Measurements from ENCODE around the gene KDELR1. TPM values are rescaled to one million over a fixed set of nuclear protein-coding genes. Genes with fewer than 3 reads are reported as not detected.

KDELR1 gene
- total and polyA plus RNA-seq, 2 of the 13 experiments (the other 11 are each of a cell fraction or from before 2014, with no cell fraction given), result 134 to 185 TPM

GRCh38 chr19:48393559-48394330 is 2.4 kb upstream of the KDELR1 start, which contains the start of gene GRIN2D (continued):
- no peak for TF ChIP-seq GPN1 (CRISPR knock-in tag; IDR thresholded peaks at IDR 0.05; ENCODE audit: borderline replicate concordance)
- TF ChIP-seq FOXK2 (IDR thresholded peaks at IDR 0.05), result no peak
- no peak for TF ChIP-seq CENPX (CRISPR knock-in tag; IDR thresholded peaks at IDR 0.05)
- no peak for TF ChIP-seq SKI (IDR thresholded peaks at IDR 0.05; ENCODE audit: partially characterized antibody)
- TF ChIP-seq ZNF552 (CRISPR knock-in tag; IDR thresholded peaks at IDR 0.05; ENCODE audit: borderline replicate concordance), result no peak
- no peak for TF ChIP-seq BRD4 (CRISPR knock-in tag; IDR thresholded peaks at IDR 0.05)
- TF ChIP-seq, protein P1, sequence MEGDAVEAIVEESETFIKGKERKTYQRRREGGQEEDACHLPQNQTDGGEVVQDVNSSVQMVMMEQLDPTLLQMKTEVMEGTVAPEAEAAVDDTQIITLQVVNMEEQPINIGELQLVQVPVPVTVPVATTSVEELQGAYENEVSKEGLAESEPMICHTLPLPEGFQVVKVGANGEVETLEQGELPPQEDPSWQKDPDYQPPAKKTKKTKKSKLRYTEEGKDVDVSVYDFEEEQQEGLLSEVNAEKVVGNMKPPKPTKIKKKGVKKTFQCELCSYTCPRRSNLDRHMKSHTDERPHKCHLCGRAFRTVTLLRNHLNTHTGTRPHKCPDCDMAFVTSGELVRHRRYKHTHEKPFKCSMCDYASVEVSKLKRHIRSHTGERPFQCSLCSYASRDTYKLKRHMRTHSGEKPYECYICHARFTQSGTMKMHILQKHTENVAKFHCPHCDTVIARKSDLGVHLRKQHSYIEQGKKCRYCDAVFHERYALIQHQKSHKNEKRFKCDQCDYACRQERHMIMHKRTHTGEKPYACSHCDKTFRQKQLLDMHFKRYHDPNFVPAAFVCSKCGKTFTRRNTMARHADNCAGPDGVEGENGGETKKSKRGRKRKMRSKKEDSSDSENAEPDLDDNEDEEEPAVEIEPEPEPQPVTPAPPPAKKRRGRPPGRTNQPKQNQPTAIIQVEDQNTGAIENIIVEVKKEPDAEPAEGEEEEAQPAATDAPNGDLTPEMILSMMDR (CRISPR knock-in tag; IDR thresholded peaks at IDR 0.05), result peak; percentile 20
- no peak for TF ChIP-seq FOXK1 (CRISPR knock-in tag; IDR thresholded peaks at IDR 0.05; ENCODE audit: borderline replicate concordance, low read depth)
- TF ChIP-seq ZBTB7A (CRISPR knock-in tag; IDR thresholded peaks at IDR 0.05), result peak; percentile 29; the same call in 1 of the 2 replicates
- TF ChIP-seq RARG (CRISPR knock-in tag; IDR thresholded peaks at IDR 0.05; ENCODE audit: low read depth), result no peak
- TF ChIP-seq, protein P2, sequence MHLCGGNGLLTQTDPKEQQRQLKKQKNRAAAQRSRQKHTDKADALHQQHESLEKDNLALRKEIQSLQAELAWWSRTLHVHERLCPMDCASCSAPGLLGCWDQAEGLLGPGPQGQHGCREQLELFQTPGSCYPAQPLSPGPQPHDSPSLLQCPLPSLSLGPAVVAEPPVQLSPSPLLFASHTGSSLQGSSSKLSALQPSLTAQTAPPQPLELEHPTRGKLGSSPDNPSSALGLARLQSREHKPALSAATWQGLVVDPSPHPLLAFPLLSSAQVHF (CRISPR knock-in tag; IDR thresholded peaks at IDR 0.05), result peak; percentile 53; the same call in 1 of the 2 replicates
- 0 out of 2 replicates have a peak, but pooled peaks have one; percentile 38 for TF ChIP-seq EED (CRISPR knock-in tag; IDR thresholded peaks at IDR 0.05)
- TF ChIP-seq MAZ (IDR thresholded peaks at IDR 0.05; ENCODE audit: borderline replicate concordance, low read depth, low read length), result no peak
- TF ChIP-seq MAZ (CRISPR knock-in tag; IDR thresholded peaks at IDR 0.05; ENCODE audit: low read depth), result 0 out of 2 replicates have a peak, but pooled peaks have one; percentile 40
- TF ChIP-seq ZNF614 (CRISPR knock-in tag; IDR thresholded peaks at IDR 0.05; ENCODE audit: borderline replicate concordance), result no peak
- TF ChIP-seq ZNF792 (CRISPR knock-in tag; IDR thresholded peaks at IDR 0.05), result no peak
- no peak for TF ChIP-seq KAT8 (CRISPR knock-in tag; IDR thresholded peaks at IDR 0.05)
- no peak for TF ChIP-seq POLR2AphosphoS2 (IDR thresholded peaks at IDR 0.05; ENCODE audit: low read depth, low read length)
- TF ChIP-seq, protein P3, sequence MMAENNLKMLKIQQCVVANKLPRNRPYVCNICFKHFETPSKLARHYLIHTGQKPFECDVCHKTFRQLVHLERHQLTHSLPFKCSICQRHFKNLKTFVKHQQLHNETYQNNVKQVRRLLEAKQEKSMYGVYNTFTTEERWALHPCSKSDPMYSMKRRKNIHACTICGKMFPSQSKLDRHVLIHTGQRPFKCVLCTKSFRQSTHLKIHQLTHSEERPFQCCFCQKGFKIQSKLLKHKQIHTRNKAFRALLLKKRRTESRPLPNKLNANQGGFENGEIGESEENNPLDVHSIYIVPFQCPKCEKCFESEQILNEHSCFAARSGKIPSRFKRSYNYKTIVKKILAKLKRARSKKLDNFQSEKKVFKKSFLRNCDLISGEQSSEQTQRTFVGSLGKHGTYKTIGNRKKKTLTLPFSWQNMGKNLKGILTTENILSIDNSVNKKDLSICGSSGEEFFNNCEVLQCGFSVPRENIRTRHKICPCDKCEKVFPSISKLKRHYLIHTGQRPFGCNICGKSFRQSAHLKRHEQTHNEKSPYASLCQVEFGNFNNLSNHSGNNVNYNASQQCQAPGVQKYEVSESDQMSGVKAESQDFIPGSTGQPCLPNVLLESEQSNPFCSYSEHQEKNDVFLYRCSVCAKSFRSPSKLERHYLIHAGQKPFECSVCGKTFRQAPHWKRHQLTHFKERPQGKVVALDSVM (CRISPR knock-in tag; IDR thresholded peaks at IDR 0.05), result 0 out of 2 replicates have a peak, but pooled peaks have one; percentile 27
- TF ChIP-seq, protein P4, sequence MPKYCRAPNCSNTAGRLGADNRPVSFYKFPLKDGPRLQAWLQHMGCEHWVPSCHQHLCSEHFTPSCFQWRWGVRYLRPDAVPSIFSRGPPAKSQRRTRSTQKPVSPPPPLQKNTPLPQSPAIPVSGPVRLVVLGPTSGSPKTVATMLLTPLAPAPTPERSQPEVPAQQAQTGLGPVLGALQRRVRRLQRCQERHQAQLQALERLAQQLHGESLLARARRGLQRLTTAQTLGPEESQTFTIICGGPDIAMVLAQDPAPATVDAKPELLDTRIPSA (CRISPR knock-in tag; IDR thresholded peaks at IDR 0.05; ENCODE audit: borderline replicate concordance), result no peak
- TF ChIP-seq ZNF766 (CRISPR knock-in tag; IDR thresholded peaks at IDR 0.05; ENCODE audit: borderline replicate concordance), result no peak
- no peak for TF ChIP-seq E2F5 (CRISPR knock-in tag; conservative IDR thresholded peaks at IDR 0.05)
- peak; percentile 33; the same call in 1 of the 2 replicates for TF ChIP-seq GABPB1 (CRISPR knock-in tag; IDR thresholded peaks at IDR 0.05)
- TF ChIP-seq ZC3H4 (CRISPR knock-in tag; IDR thresholded peaks at IDR 0.05; ENCODE audit: borderline replicate concordance), result no peak
- TF ChIP-seq TAF1 (CRISPR knock-in tag; IDR thresholded peaks at IDR 0.05), result no peak

Data from HepG2 (cell line).